ENCODE measurements around the gene ATP5F1D. TPM values are rescaled to one million over a fixed set of nuclear protein-coding genes. Genes with fewer than 3 reads are reported as not detected.

The ATP5F1D gene
- total and polyA plus RNA-seq, 2 of the 8 experiments (the other 6 are each of a cell fraction or from before 2014, with no cell fraction given), result 174 to 249 TPM

- TF ChIP-seq CHD7 (IDR thresholded peaks at IDR 0.05; ENCODE audit: insufficient replicate concordance, low read length) (no peak), SUZ12 (IDR thresholded peaks at IDR 0.05; ENCODE audit: low read length) (no peak), TAF7 (optimal IDR thresholded peaks at IDR 0.05; ENCODE audit: borderline replicate concordance, low read depth, low read length) (peak; percentile 69), GTF2F1 (IDR thresholded peaks at IDR 0.05; ENCODE audit: borderline replicate concordance, low read depth, low read length) (no peak)
Measured at GRCh38 chr19:1205114-1206099, 36.1 kb upstream of the ATP5F1D start, which contains the start of gene STK11 (continued).

Measured in H1 (cell line).